ENCODE results near the gene POLR3K.
"Not testable (repeated sequence)": the region's sequence is repeated elsewhere in the genome, so short reads cannot be mapped to it uniquely, and the experiment has no call there.

- not testable (repeated sequence) for TF ChIP-seq CTCF, POLR2A, EP300 (IDR thresholded peaks at IDR 0.05)
These were observed 20.1 kb downstream of the POLR3K start for GRCh38 chr16:33154-33876.
